ES-I3 (cell line): ENCODE results near the gene RBPJ.
"Not testable (repeated sequence)": the region's sequence is repeated elsewhere in the genome, so short reads cannot be mapped to it uniquely, and the experiment has no call there.

Source experiments
- H3K36me3 ChIP-seq: 2 replicates; pipeline ENCODE4 v1.6.1; 2013; ENCODE audit warnings: mild to moderate bottlenecking, low read length, control low read depth, moderate library complexity; ENCODE audit not compliant: insufficient read depth
- H3K4me1 ChIP-seq: 2 replicates; pipeline ENCODE4 v1.6.1; 2013; ENCODE audit warnings: mild to moderate bottlenecking, control low read depth, low read length; ENCODE audit not compliant: insufficient read depth
- H3K9ac ChIP-seq: 2 replicates; pipeline ENCODE4 v1.6.1; 2013; ENCODE audit warnings: low read depth, mild to moderate bottlenecking, low read length, moderate library complexity
- H3K9me3 ChIP-seq: 2 replicates; pipeline ENCODE4 v1.6.1; 2013; ENCODE audit warnings: mild to moderate bottlenecking, low read length, moderate library complexity; ENCODE audit not compliant: control insufficient read depth, insufficient read depth

The RBPJ gene

GRCh38 chr4:26343038-26343398, 22.2 kb downstream of the RBPJ start:
- H3K9me3 ChIP-seq, result no peaks in the 10 kb centered on the region
- no peak overlapping the region for H3K9ac ChIP-seq
- H3K36me3 ChIP-seq, result no peaks in the 10 kb centered on the region
- peaks cover 22% of the 10 kb centered on the region for H3K4me1 ChIP-seq

- Histone ChIP-seq H3K36me3 (no peaks in the 10 kb centered on the region), H3K9ac (no peak overlapping the region), H3K9me3 (no peaks in the 10 kb centered on the region), H3K4me1 (peaks cover 22% of the 10 kb centered on the region)
Observed at GRCh38 chr4:26344901-26345564, 24.2 kb downstream of the RBPJ start.

GRCh38 chr4:26345565-26345938, 24.7 kb downstream of the RBPJ start:
- H3K36me3 ChIP-seq, result no peaks in the 10 kb centered on the region
- H3K4me1 ChIP-seq, result peaks cover 22% of the 10 kb centered on the region
- no peaks in the 10 kb centered on the region for H3K9me3 ChIP-seq
- H3K9ac ChIP-seq, result no peak overlapping the region

GRCh38 chr4:26346203-26346620, 25.4 kb downstream of the RBPJ start:
- Histone ChIP-seq H3K9ac (no peak overlapping the region), H3K9me3 (no peaks in the 10 kb centered on the region), H3K36me3 (no peaks in the 10 kb centered on the region), H3K4me1 (peaks cover 18% of the 10 kb centered on the region)

GRCh38 chr4:26349496-26349895, 28.7 kb downstream of the RBPJ start:
- Histone ChIP-seq H3K9me3 (no peaks in the 10 kb centered on the region), H3K36me3 (no peaks in the 10 kb centered on the region), H3K4me1 (peaks cover 6% of the 10 kb centered on the region; the same call in 1 of the 2 replicates), H3K9ac (no peak overlapping the region)

- Histone ChIP-seq H3K9ac (no peak overlapping the region), H3K4me1 (peaks cover 5% of the 10 kb centered on the region), H3K9me3 (no peaks in the 10 kb centered on the region), H3K36me3 (no peaks in the 10 kb centered on the region)
Observed at GRCh38 chr4:26351685-26352084, 30.9 kb downstream of the RBPJ start.

- Histone ChIP-seq H3K9me3 (no peaks in the 10 kb centered on the region), H3K9ac (no peak overlapping the region)
Observed at GRCh38 chr4:26354491-26354890, 33.7 kb downstream of the RBPJ start.

GRCh38 chr4:26355392-26356052, 34.7 kb downstream of the RBPJ start:
- Histone ChIP-seq H3K9ac (no peak overlapping the region), H3K4me1 (peaks cover 8% of the 10 kb centered on the region), H3K36me3 (no peaks in the 10 kb centered on the region), H3K9me3 (no peaks in the 10 kb centered on the region)

More at GRCh38 chr4:26354491-26354890, 33.7 kb downstream of the RBPJ start:
- Histone ChIP-seq H3K36me3 (no peaks in the 10 kb centered on the region), H3K4me1 (peaks cover 5% of the 10 kb centered on the region)

- H3K9ac ChIP-seq, result no peak overlapping the region
- H3K4me1 ChIP-seq, result peaks cover 8% of the 10 kb centered on the region
- H3K36me3 ChIP-seq, result no peaks in the 10 kb centered on the region
- no peaks in the 10 kb centered on the region for H3K9me3 ChIP-seq
Observed at GRCh38 chr4:26356081-26356501, 35.3 kb downstream of the RBPJ start.

GRCh38 chr4:26359521-26359920, 38.7 kb downstream of the RBPJ start:
- H3K4me1 ChIP-seq, H3K36me3 ChIP-seq, H3K9me3 ChIP-seq: not testable (repeated sequence)
- peak overlapping the region; percentile 25; the same call in 1 of the 2 replicates for H3K9ac ChIP-seq

GRCh38 chr4:26360273-26360672, 39.5 kb downstream of the RBPJ start:
- no peaks in the 10 kb centered on the region; the same call in 1 of the 2 replicates for H3K36me3 ChIP-seq
- H3K9ac ChIP-seq, result no peak overlapping the region
- peaks cover 8% of the 10 kb centered on the region for H3K4me1 ChIP-seq
- H3K9me3 ChIP-seq, result no peaks in the 10 kb centered on the region

- Histone ChIP-seq H3K9me3 (no peaks in the 10 kb centered on the region), H3K4me1 (peaks cover 7% of the 10 kb centered on the region; the same call in 1 of the 2 replicates), H3K36me3 (no peaks in the 10 kb centered on the region; the same call in 1 of the 2 replicates), H3K9ac (no peak overlapping the region)
Observed at GRCh38 chr4:26360864-26361263, 40.0 kb downstream of the RBPJ start.

- Histone ChIP-seq H3K9ac (no peak overlapping the region), H3K36me3 (no peaks in the 10 kb centered on the region; the same call in 1 of the 2 replicates), H3K4me1 (0 out of 2 replicates have a peak, but pooled peaks cover 3% of the 10 kb centered on the region), H3K9me3 (no peaks in the 10 kb centered on the region)
Observed at GRCh38 chr4:26361297-26361696, 40.5 kb downstream of the RBPJ start.

- H3K36me3 ChIP-seq, result no peaks in the 10 kb centered on the region; the same call in 1 of the 2 replicates
- no peaks in the 10 kb centered on the region for H3K9me3 ChIP-seq
- no peak overlapping the region for H3K9ac ChIP-seq
- H3K4me1 ChIP-seq, result peaks cover 9% of the 10 kb centered on the region; the same call in 1 of the 2 replicates
Observed at GRCh38 chr4:26362745-26363439, 42.1 kb downstream of the RBPJ start.
